Stimulated activated CD4-positive, alpha-beta T cell treated with anti-CD3 and anti-CD28 coated beads, Interleukin-4, amount 100 ng/mL, for 48 hours (primary cell): ENCODE results near the gene FJX1.
A peak's percentile ranks its signal among the peaks of the same experiment; 100 is the strongest.
"Not testable (repeated sequence)": the region's sequence is repeated elsewhere in the genome, so short reads cannot be mapped to it uniquely, and the experiment has no call there.

Experiments
- DNase-seq, 2 donors: peaks; one replicate each; pipeline ENCODE4 v3.0.0-alpha.2; 2020; ENCODE audit warnings: low read depth in 2 of 2

Gene FJX1

GRCh38 chr11:35632301-35632700 is 14.0 kb downstream of the FJX1 start:
- DNase-seq: no peak

- no peak for DNase-seq
These were observed 15.7 kb downstream of the FJX1 start for GRCh38 chr11:35633827-35634423.

GRCh38 chr11:35635933-35636332 is 17.7 kb downstream of the FJX1 start:
- DNase-seq: no peak

- no peak for DNase-seq
These were observed 21.4 kb downstream of the FJX1 start for GRCh38 chr11:35639591-35640179.

GRCh38 chr11:35641171-35641897 is 23.1 kb downstream of the FJX1 start:
- DNase-seq: no peak

GRCh38 chr11:35641964-35642363 is 23.7 kb downstream of the FJX1 start:
- no peak for DNase-seq

GRCh38 chr11:35647421-35648093 is 29.3 kb downstream of the FJX1 start:
- no peak for DNase-seq

- no peak for DNase-seq
These were observed 31.7 kb downstream of the FJX1 start for GRCh38 chr11:35650006-35650405.

- DNase-seq: no peak
These were observed 32.2 kb downstream of the FJX1 start for GRCh38 chr11:35650467-35650866.

GRCh38 chr11:35651263-35651662 is 33.0 kb downstream of the FJX1 start:
- no peak for DNase-seq

- DNase-seq: not testable (repeated sequence)
These were observed 34.5 kb downstream of the FJX1 start for GRCh38 chr11:35652786-35653185.

- DNase-seq: no peak
These were observed 36.5 kb downstream of the FJX1 start for GRCh38 chr11:35654711-35655110.

GRCh38 chr11:35655254-35655653 is 37.0 kb downstream of the FJX1 start:
- no peak for DNase-seq

GRCh38 chr11:35655856-35656255 is 37.6 kb downstream of the FJX1 start:
- no peak for DNase-seq

- no peak for DNase-seq
These were observed 40.0 kb downstream of the FJX1 start for GRCh38 chr11:35658020-35658948.

GRCh38 chr11:35661534-35661933 is 43.3 kb downstream of the FJX1 start:
- DNase-seq: no peak

GRCh38 chr11:35662061-35662648 is 43.9 kb downstream of the FJX1 start:
- DNase-seq: no peak

GRCh38 chr11:35662649-35663407 is 44.6 kb downstream of the FJX1 start, which contains the start of gene TRIM44:
Gene TRIM44 (plus strand): TSS chr11:35662775. CDS start chr11:35663112, 337 bp downstream.
- peak; percentile 70 to 74 for DNase-seq

GRCh38 chr11:35663408-35663702 is 45.1 kb downstream of the FJX1 start:
- DNase-seq: no peak

GRCh38 chr11:35664977-35665441 is 46.7 kb downstream of the FJX1 start:
- DNase-seq: no peak
